ENCODE results near the gene HIVEP3.

The HIVEP3 gene

DNA sequence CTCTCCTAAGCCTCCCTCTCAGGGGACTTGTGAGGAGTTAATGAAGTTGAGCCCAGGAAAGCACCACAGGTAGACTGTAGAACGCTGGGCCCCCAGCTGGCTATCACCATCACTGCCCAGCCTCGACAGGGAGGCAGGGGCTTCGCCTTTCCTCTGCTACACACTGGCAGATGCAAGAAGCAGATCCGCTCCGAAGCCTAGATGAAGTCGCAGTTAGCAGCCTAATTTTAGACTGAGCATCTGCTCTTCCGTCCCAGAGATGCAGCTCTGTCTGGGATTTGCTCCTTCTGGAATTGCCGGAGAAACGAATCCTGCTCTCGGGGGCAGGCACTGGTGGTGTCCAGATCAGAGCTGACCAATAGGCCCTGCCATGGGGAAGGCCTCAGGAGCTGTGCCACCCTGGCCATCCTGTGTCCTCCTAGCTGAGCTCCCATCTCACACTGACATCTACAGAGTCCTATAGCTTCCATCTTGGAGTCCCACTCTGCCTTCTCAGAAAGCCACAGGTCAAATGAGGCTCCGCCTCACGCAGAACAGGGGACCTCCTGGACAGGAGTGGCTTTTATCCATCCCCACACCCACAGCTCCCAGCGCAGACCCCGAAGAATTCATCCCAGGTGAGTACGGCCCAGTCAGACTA lies 247.5 kb downstream of the HIVEP3 start:
- Histone ChIP-seq H3K9ac (ENCODE audit: low read length) (no peak overlapping the region), H3K36me3 (ENCODE audit: insufficient read depth, low read length) (no peaks in the 10 kb centered on the region), H3F3A (ENCODE audit: insufficient read depth, low read length) (no peaks in the 10 kb centered on the region), H3K4me2 (ENCODE audit: low read length) (no peak overlapping the region), H3K9me3 (ENCODE audit: low read length) (no peaks in the 10 kb centered on the region), H3K27ac (ENCODE audit: low read depth, low read length, poor library complexity, severe bottlenecking) (no peak overlapping the region), H3K4me1 (ENCODE audit: insufficient read depth, low read length, severe bottlenecking) (peaks cover 34% of the 10 kb centered on the region), H4K20me1 (ENCODE audit: insufficient read depth, low read length) (no peaks in the 10 kb centered on the region), H3K9me2 (ENCODE audit: low read depth, low read length) (no peaks in the 10 kb centered on the region), H2AFZ (ENCODE audit: low read length) (no peak overlapping the region), H3K4me3 (ENCODE audit: low read depth, low read length, poor library complexity, severe bottlenecking) (no peak overlapping the region), H3K27me3 (ENCODE audit: insufficient read depth, low read length) (no peaks in the 10 kb centered on the region), H3K79me2 (ENCODE audit: insufficient read depth, low read length) (no peaks in the 10 kb centered on the region)
- TF ChIP-seq EZH2 (IDR thresholded peaks at IDR 0.05; ENCODE audit: borderline replicate concordance, low read length), result no peak
- TF ChIP-seq, protein P1, sequence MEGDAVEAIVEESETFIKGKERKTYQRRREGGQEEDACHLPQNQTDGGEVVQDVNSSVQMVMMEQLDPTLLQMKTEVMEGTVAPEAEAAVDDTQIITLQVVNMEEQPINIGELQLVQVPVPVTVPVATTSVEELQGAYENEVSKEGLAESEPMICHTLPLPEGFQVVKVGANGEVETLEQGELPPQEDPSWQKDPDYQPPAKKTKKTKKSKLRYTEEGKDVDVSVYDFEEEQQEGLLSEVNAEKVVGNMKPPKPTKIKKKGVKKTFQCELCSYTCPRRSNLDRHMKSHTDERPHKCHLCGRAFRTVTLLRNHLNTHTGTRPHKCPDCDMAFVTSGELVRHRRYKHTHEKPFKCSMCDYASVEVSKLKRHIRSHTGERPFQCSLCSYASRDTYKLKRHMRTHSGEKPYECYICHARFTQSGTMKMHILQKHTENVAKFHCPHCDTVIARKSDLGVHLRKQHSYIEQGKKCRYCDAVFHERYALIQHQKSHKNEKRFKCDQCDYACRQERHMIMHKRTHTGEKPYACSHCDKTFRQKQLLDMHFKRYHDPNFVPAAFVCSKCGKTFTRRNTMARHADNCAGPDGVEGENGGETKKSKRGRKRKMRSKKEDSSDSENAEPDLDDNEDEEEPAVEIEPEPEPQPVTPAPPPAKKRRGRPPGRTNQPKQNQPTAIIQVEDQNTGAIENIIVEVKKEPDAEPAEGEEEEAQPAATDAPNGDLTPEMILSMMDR (IDR thresholded peaks at IDR 0.05; ENCODE audit: low read length), result no peak

DNA sequence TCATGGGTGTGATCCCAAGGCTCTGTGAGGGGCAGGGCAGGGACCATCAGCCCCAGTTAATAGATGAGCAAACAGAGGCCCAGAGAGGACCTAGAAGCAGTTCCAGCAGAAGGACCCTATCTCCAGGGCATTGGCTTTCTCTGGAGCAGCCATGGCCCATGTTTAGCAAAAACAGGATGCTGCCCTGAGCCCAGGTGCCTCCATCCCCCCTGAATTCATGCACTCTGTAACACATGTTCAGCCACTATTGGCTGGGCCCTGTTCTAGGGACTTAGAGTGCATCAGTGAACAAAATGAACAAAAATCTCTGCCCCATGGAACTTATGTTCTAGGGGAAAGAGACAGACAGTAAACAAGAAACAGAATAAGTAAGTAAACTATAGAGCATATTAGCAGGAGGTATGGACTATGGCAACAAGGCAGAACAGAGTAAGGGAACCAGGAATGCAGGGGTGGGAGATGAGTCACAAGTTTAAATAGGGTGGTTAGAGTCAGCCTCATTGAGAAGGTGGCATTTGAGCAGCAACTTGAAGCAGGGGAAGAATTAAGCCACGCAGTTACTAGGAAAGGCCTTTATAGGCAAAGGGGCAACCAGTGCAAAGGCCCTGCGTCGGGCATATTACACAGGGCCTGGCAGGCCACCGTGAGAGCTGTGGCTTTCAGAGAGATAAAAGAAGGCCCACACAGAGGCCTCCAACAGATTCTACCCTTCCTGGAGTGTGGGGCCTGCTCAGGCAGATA lies 248.3 kb downstream of the HIVEP3 start:
- peaks cover 34% of the 10 kb centered on the region for H3K4me1 ChIP-seq (ENCODE audit: insufficient read depth, low read length, severe bottlenecking)
- no peak overlapping the region for H2AFZ ChIP-seq (ENCODE audit: low read length)
- H3K9me3 ChIP-seq (ENCODE audit: low read length), result no peaks in the 10 kb centered on the region
- no peak overlapping the region for H3K4me3 ChIP-seq (ENCODE audit: low read depth, low read length, poor library complexity, severe bottlenecking)
- H3K36me3 ChIP-seq (ENCODE audit: insufficient read depth, low read length), result no peaks in the 10 kb centered on the region
- no peaks in the 10 kb centered on the region for H3K27me3 ChIP-seq (ENCODE audit: insufficient read depth, low read length)
- no peaks in the 10 kb centered on the region for H3F3A ChIP-seq (ENCODE audit: insufficient read depth, low read length)
- no peak overlapping the region for H3K27ac ChIP-seq (ENCODE audit: low read depth, low read length, poor library complexity, severe bottlenecking)
- H3K4me2 ChIP-seq (ENCODE audit: low read length), result no peak overlapping the region
- H3K9ac ChIP-seq (ENCODE audit: low read length), result no peak overlapping the region
- no peaks in the 10 kb centered on the region for H3K9me2 ChIP-seq (ENCODE audit: low read depth, low read length)
- no peaks in the 10 kb centered on the region for H3K79me2 ChIP-seq (ENCODE audit: insufficient read depth, low read length)
- no peaks in the 10 kb centered on the region for H4K20me1 ChIP-seq (ENCODE audit: insufficient read depth, low read length)
- TF ChIP-seq, protein P1 (IDR thresholded peaks at IDR 0.05; ENCODE audit: low read length), result no peak
- no peak for TF ChIP-seq EZH2 (IDR thresholded peaks at IDR 0.05; ENCODE audit: borderline replicate concordance, low read length)

DNA sequence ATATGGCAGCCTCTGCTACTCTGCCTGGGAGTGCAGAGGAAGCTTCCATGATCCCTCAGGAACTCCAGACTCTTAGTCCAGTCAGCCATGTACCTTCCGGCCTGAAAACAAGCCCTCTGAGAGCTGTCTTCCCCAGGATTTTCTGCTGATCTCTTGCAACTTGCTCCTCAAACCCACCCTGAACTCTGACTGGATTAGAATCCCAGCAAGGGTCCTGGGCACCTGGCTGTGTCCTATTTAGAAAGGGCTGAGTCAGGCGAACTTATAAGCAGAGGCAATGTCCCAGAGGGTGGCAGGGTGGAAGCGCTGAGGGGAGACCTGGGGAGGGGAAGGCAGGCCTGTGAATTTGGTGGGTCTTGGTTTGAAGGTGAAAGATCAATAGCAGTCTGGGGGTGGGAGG lies 249.8 kb downstream of the HIVEP3 start:
- Histone ChIP-seq H3K36me3 (ENCODE audit: insufficient read depth, low read length) (no peaks in the 10 kb centered on the region), H3K27me3 (ENCODE audit: insufficient read depth, low read length) (no peaks in the 10 kb centered on the region), H3K9me2 (ENCODE audit: low read depth, low read length) (no peaks in the 10 kb centered on the region), H3K4me2 (ENCODE audit: low read length) (no peak overlapping the region), H3K4me3 (ENCODE audit: low read depth, low read length, poor library complexity, severe bottlenecking) (no peak overlapping the region), H2AFZ (ENCODE audit: low read length) (no peak overlapping the region), H3K79me2 (ENCODE audit: insufficient read depth, low read length) (no peaks in the 10 kb centered on the region), H3K9me3 (ENCODE audit: low read length) (no peaks in the 10 kb centered on the region), H3K27ac (ENCODE audit: low read depth, low read length, poor library complexity, severe bottlenecking) (no peak overlapping the region), H3K4me1 (ENCODE audit: insufficient read depth, low read length, severe bottlenecking) (peaks cover 31% of the 10 kb centered on the region), H4K20me1 (ENCODE audit: insufficient read depth, low read length) (no peaks in the 10 kb centered on the region), H3F3A (ENCODE audit: insufficient read depth, low read length) (no peaks in the 10 kb centered on the region), H3K9ac (ENCODE audit: low read length) (no peak overlapping the region)
- no peak for TF ChIP-seq EZH2 (IDR thresholded peaks at IDR 0.05; ENCODE audit: borderline replicate concordance, low read length)
- TF ChIP-seq, protein P1 (IDR thresholded peaks at IDR 0.05; ENCODE audit: low read length), result no peak

Data from OCI-LY1 (cell line).